Measurements from ENCODE around the gene INPP4A.
A peak's percentile ranks its signal among the peaks of the same experiment; 100 is the strongest.

The INPP4A gene

DNA sequence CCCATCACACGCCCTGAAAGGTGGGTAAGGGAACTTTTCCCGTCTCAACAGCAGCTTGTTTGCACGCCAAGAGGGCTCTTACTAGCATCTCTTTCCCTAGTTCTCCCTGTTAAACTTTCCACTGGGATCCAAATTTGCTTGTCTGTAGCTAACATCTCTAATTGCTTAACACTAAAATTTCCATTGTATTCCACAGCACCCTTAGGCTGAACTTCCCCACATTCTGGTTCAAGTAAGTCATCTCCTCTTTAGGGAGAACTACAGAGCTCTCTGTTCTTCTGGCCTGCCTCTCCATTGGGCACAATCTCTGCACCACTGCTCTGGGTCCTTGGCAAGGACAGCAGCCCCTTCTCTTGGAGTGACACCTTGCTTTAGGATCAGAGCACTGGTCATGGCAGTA lies 187.7 kb downstream of the INPP4A start:
- no peak for DNase-seq (ENCODE audit: low read depth in 2 of 2)

DNA sequence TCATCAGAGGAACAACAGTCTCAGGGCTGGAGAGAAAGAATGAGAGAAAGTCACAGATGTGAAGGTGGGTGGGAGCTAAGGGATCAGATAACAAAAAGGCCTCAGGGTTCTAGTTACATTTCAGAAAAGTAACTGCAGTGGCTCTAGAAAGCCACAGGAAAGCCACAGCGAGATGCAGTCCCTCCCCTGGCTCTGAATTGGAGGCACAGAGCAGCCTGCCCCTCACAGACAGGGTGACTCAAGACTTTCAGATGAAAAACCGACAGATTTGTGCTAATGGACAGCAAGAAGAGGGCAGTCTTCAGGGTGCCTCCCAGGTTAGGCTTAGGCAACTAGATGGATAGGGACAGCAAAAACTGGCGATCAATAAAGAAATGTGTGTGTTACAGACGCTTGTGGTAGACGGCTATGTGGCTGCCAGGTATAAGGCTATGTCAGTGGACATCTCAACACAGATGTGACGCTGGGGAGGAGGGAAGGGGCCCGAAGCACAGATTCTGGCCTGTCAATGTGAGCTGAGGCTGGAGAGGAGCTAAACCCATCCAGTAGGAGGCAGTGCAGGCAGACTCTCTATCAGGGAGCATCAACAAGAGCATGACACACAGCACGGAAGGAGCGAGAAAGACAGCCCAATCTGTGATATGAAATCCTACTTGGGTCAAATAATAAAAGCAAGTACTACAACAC lies 189.9 kb downstream of the INPP4A start:
- DNase-seq (ENCODE audit: low read depth in 2 of 2): peak in 1 of 2 donors; percentile 15

DNA sequence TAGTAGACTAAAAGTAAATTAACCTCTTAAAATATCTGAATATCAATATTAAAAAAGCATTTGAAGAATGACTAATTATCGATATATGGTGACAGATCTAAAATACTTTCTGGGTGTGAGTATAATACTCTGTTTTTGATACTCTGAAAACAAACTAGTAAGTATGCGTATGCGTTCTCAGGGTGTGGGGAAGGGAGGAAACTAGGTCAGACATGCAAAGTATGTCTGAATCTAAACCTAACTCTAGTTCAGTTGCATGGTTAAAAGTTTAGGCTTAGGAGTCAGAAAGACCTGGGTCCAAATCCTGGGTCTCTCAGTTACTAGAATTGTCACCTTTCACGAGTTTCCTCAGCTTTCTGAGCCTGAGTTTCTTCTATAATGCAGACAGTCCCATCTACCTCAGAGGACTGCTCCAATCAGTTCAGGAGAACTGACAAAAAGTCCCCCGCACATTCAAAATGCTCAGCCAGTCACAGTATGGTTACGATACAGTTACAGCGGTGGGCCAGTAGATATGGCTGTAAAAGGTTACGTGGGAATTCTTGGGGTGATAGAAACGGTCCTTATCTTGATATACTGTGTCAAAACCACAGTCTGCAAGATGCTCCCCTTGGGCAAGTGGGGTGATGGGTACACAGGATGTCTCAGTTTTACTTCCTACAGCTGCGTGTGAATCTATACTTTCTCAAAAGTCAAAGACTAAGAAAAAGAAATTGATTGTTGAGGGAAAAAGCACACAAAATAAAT lies 192.9 kb downstream of the INPP4A start:
- DNase-seq (ENCODE audit: low read depth in 2 of 2): no peak

DNA sequence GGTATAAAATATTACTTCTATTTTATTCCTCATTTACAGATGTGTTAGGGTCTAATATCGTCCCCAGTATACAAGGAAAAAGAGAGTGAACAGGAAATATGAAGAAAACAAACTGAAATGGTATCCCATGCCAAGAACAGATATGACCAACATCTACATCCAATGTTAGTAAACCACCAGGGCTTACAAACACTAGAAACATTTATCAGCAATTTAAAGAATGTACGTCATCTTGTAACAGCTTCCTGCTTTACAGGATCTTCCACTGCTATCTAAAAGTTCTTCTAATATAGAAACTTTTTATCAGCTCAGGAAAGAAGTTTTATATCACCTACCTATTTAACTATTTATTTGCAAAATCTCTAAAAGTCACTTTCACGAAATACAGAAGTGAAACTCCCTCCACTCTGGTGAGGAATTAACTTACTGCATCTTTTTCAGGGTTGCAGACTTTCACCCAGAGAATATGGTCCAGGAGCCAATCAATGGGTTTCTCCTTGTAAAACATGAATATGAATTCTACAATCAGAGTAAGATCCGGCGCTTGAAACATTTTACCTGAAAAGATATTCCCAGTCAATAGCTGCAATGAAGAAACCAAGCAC lies 198.9 kb downstream of the INPP4A start:
- DNase-seq (ENCODE audit: low read depth in 2 of 2): no peak

Data from stimulated activated CD8-positive, alpha-beta memory T cell treated with anti-CD3 and anti-CD28 coated beads, Interleukin-2, amount 100 ng/mL, for 1 hour (primary cell).